Measurements from ENCODE around the gene SLMAP.

The SLMAP gene

DNA sequence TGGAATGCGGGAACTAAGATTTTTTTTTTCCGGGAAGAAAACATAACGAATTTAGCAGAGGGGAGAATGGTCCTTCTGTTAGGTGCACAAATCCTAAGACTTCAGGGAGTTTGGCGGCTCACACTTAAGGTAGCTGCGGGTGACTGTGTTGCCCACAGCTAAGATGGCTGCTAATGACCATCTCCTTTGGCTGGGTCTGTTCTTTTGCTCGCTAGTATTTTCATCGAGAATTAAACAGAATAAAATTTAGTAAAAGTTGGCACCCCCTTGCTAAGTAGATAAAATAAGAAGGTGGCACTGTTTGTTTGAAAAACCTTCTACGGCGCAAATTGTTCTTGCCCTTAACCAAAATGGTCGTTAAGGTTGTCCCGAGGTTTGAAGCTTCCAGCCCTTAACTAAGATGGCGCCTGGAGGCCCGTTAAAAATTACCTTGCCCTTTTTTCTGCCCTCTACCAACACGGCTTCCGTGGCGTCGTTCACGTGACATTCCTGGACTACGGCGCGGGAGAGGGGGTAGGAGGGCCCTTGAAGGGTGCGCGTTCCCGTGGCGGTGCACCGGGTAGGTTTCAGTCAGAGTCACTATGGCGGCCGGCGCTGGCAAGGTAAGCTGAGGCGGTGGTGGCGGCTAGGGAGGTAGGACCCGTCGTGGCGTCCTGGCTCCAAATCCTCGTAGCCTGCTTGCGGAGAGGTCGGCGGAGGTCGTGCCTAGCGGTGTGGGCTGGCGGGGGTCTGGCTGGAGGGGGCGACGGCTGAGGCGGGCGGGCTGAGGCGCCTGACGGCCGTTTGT is at the start of gene SLMAP:
SLMAP (plus strand) TSS at position 569 of the 787 bp plus-strand sequence. CDS start 1,343 bp downstream, outside the sequence.
- H3K4me3 ChIP-seq (ENCODE audit: low read depth, low read length): peak within 1 kb of the TSS; percentile 87
- no peak for TF ChIP-seq CTCF (IDR thresholded peaks at IDR 0.05; ENCODE audit: control insufficient read depth, extremely low read depth, insufficient read depth)
- DNase-seq (ENCODE audit: low read depth): peak; percentile 95

- DNase-seq (ENCODE audit: low read depth): no peak
- H3K4me3 ChIP-seq (ENCODE audit: low read depth, low read length): no peak overlapping the region
- TF ChIP-seq CTCF (IDR thresholded peaks at IDR 0.05; ENCODE audit: control insufficient read depth, extremely low read depth, insufficient read depth): no peak
Observed at GRCh38 chr3:57706462-57706861, 49.6 kb upstream of the SLMAP start.

DNA sequence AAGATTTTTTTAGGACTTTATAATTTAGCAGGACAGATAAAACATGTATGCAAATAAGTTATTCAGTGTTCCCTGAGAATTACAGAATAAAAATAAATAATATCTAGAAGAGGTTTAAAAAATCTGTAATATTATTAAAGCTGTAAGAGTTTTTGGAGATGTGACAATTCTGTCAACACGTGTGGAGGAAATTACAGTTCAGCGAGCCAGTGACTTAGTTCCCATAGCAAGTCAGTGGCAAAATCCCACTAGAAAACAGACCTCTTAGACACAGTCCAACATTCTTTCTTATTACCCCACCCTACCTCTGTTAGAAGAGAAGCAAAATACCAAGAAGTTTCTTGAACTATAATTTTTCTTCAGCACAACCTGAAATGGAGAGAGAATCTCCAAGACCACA is 47.1 kb upstream of the SLMAP start:
- TF ChIP-seq CTCF (IDR thresholded peaks at IDR 0.05; ENCODE audit: control insufficient read depth, extremely low read depth, insufficient read depth): no peak
- DNase-seq (ENCODE audit: low read depth): no peak
- no peak overlapping the region for H3K4me3 ChIP-seq (ENCODE audit: low read depth, low read length)

DNA sequence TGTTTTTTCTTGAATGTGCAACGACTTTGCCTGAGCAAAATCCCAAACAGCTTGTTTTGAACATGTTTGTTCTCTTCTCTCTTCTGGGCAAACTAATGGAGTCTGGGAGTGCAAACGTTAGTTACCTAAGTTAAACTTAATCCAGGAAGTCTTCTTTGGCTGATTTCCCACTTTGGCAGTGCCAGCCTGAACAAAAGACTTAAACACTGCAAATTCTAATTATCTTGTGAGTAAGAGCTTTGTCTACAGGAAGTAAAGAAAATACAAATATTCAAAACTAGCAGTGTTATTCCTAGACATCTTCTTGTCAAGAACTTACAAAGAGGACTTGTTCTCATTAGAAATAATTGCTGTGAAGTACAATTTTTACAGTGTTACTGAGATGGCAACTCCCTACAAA is 46.5 kb upstream of the SLMAP start:
- TF ChIP-seq CTCF (IDR thresholded peaks at IDR 0.05; ENCODE audit: control insufficient read depth, extremely low read depth, insufficient read depth): no peak
- H3K4me3 ChIP-seq (ENCODE audit: low read depth, low read length): no peak overlapping the region
- DNase-seq (ENCODE audit: low read depth): peak; percentile 75

GRCh38 chr3:57715686-57716085 is 40.4 kb upstream of the SLMAP start:
- TF ChIP-seq CTCF (IDR thresholded peaks at IDR 0.05; ENCODE audit: control insufficient read depth, extremely low read depth, insufficient read depth): no peak
- DNase-seq (ENCODE audit: low read depth): no peak
- no peak overlapping the region for H3K4me3 ChIP-seq (ENCODE audit: low read depth, low read length)

DNA sequence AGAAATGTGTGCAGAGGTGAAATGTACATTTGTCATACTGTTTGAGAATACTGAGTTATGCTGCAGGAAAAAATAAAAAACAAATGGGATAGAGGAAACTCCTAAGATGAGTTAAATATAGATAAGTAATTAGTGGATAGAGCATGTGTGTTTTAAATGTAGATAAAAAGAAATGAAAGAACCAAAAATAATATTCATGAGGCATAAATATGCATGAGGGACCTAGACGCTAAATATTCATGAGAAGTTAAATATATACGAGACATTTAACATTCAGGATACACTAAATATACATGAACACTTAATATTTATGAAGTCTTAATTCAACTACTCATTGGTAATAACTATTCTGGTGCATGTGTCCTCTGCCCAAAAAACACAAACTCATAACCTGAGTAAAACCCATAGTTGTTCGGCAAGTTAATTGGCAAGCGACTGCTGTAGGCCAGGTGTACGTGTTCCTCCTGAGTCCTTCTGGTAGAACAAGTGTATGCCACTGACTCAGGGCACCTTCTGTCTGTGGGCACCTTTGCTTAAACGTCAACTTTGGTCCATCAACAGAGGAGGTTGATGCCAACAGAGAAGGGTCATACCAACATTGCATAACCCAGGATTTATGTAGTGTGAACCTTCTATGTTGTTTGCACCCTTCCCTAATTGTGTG is 38.8 kb upstream of the SLMAP start:
- DNase-seq (ENCODE audit: low read depth): no peak
- H3K4me3 ChIP-seq (ENCODE audit: low read depth, low read length): no peak overlapping the region
- no peak for TF ChIP-seq CTCF (IDR thresholded peaks at IDR 0.05; ENCODE audit: control insufficient read depth, extremely low read depth, insufficient read depth)

Data from LNCaP clone FGC (cell line).